Measurements from ENCODE around the gene CHRND. TPM values are rescaled to one million over a fixed set of nuclear protein-coding genes. Genes with fewer than 3 reads are reported as not detected.

The CHRND gene
- total RNA-seq, result not detected

DNA sequence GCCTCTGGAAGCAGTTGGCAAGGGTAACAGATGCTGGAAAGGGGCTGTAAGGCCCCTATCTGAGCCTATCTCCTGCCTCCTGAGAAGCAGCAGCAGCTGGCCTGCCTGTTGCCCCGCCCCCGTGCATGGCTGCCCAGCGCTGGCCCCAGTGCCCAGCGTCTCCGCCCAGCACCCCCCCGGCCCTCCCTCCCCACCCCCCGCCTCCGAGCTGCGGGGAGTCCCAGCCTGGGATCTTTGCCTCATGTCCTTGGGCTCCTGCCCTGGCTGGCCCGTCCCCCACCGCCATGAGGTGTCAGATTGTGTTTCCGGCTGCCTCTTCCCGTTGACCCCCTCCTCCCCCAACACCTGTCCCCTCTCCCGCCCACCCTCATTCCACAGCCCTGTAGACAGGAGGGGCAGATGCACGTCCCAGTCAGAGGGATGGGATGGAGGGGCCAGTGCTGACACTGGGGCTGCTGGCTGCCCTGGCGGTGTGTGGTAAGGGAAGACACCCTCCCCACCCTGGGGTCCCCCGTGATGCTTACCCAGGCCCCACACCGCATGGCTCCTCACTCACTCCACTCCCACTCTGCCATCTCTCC, at the start of gene CHRND:
TSS of gene CHRND (plus strand) at position 370 of the 581 bp plus-strand sequence. CDS start at position 426, 56 bp downstream.
- no peak within 1 kb of the TSS for H3K27ac ChIP-seq
- H3K9me3 ChIP-seq, result no peaks in the 10 kb centered on the region
- no peak for TF ChIP-seq POLR2A (IDR thresholded peaks at IDR 0.05)
- TF ChIP-seq, protein P1, sequence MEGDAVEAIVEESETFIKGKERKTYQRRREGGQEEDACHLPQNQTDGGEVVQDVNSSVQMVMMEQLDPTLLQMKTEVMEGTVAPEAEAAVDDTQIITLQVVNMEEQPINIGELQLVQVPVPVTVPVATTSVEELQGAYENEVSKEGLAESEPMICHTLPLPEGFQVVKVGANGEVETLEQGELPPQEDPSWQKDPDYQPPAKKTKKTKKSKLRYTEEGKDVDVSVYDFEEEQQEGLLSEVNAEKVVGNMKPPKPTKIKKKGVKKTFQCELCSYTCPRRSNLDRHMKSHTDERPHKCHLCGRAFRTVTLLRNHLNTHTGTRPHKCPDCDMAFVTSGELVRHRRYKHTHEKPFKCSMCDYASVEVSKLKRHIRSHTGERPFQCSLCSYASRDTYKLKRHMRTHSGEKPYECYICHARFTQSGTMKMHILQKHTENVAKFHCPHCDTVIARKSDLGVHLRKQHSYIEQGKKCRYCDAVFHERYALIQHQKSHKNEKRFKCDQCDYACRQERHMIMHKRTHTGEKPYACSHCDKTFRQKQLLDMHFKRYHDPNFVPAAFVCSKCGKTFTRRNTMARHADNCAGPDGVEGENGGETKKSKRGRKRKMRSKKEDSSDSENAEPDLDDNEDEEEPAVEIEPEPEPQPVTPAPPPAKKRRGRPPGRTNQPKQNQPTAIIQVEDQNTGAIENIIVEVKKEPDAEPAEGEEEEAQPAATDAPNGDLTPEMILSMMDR (IDR thresholded peaks at IDR 0.05), result no peak
- no peak for TF ChIP-seq EP300 (IDR thresholded peaks at IDR 0.05)
- peaks cover 0 to 40% (median 10%) of the 10 kb centered on the region in 4 donors for H3K4me1 ChIP-seq
- 7 to 29% methylated on average over 11 to 14 of the region's 18 CpGs for WGBS, 2 donors
- H3K27me3 ChIP-seq, result peaks cover 0 to 77% of the 10 kb centered on the region in 2 donors
- no peaks in the 10 kb centered on the region for H3K36me3 ChIP-seq
- DNase-seq (ENCODE audit: low spot score in 2 of 2), result no peak
- H3K4me3 ChIP-seq, result no peak within 1 kb of the TSS

DNA sequence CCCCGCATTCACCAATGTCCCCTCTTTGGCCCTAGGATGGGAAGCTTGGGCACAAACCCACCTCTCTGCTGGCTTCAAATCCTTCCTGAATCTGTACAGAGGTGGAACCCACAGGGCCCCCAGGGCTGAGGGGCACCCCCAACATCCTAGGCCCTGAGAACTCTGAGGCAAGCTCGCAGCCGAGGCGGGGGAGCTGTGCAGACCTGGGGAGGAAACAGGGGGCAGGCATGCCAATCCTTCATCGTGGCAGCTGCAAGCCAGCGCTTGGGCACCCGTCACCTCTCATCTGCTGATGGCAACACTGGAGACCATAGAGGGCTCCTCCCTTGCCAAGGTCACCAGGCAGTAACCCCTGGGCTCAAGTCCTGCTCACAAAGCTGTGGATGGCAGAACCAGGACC, 49.2 kb upstream of the CHRND start:
- no peak for DNase-seq (ENCODE audit: low spot score in 2 of 2)
- Histone ChIP-seq H3K4me3 (no peak overlapping the region), H3K4me1 (no peaks in the 10 kb centered on the region), H3K36me3 (no peaks in the 10 kb centered on the region), H3K9me3 (peaks cover 0 to 7% (median 0%) of the 10 kb centered on the region in 4 donors), H3K27ac (no peak overlapping the region), H3K27me3 (peaks cover 0 to 21% of the 10 kb centered on the region in 2 donors)
- WGBS, 2 donors, result 91 to 100% methylated on average over 4 to 7 of the region's 7 CpGs
- TF ChIP-seq EP300 (IDR thresholded peaks at IDR 0.05), result no peak

DNA sequence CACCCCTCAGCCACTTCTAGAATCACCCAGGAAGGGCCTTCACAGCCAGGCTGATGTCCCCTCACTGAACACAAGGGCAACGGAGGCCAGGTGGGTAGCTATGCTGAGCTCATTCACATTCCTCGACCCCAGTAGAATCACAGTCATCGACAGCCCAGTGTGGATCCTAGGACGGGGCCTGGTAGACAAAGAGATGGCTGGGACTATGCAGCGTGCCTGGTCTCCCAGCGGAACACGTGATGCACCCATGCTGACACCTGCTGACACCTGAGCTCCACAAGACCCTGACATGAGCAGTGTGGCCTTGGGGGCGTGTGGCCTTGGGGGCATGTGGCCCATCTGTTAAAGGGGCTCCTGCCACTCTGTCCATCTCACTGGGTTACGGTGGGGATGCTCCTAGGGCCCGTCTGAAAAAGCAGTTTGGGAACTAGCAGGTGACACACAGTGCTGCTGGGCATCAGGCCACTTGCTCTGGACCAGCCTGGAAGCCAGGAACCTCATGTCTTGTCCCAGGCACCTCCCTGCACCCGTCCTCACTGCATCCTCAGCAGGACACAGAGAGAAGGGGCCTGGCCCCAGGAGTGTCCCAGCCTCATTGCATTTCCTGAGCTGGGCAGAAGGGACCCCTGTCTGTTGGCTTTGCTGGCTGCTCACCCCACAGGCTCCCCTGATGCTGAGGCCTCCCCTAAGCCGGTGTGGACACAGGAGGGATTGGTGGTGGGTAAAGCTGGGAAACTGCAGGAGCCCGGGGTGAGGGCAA, 48.0 kb upstream of the CHRND start:
- TF ChIP-seq POLR2A (IDR thresholded peaks at IDR 0.05), result no peak
- TF ChIP-seq, protein P1 (IDR thresholded peaks at IDR 0.05), result no peak
- no peak for TF ChIP-seq EP300 (IDR thresholded peaks at IDR 0.05)
- Histone ChIP-seq H3K27ac (no peak overlapping the region), H3K36me3 (no peaks in the 10 kb centered on the region), H3K27me3 (peaks cover 0 to 31% of the 10 kb centered on the region in 2 donors), H3K9me3 (no peaks in the 10 kb centered on the region), H3K4me1 (no peaks in the 10 kb centered on the region), H3K4me3 (no peak overlapping the region)
- 89 to 90% methylated on average over 6 to 11 of the region's 13 CpGs for WGBS, 2 donors
- no peak for DNase-seq (ENCODE audit: low spot score in 2 of 2)

DNA sequence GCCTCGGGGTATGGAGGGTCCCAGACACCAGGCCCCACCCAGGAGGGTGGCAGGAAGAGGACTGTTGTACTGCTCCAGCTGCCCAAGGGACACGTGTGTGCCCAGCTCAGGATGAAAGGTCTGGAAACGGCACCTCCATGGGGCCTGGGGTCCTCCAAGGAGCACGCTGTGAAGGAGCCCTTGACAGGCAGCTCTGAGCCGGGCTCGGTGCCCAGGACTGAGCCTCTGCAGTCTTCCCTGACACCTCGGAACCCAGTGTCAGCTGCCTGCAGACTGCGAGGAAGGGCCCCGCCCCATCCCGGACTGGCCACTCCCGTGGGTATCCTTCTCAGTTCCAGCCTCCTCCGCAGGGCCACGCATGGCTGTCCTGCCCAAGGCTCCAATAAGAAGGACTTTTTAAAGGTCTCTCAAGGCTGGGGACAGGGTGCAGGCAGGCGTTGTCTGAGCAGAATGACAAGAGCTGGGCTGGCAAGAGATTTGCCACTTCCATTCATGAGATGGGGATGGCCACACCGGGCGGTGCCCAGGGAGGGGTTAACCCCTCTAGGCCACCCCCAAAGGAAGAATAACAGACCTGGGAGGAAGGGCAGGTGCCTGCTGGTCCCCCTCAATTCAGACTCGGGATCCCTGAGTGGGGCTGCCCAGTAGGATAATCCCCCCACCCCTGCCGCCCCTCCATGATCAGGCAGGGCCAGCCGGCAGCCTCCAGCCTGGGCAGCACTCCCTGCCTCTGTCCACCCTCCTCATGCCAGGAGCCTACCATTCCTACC, 47.2 kb upstream of the CHRND start:
- Histone ChIP-seq H3K4me3 (no peak overlapping the region), H3K27me3 (peaks cover 0 to 32% of the 10 kb centered on the region in 2 donors), H3K27ac (no peak overlapping the region), H3K4me1 (no peaks in the 10 kb centered on the region), H3K36me3 (no peaks in the 10 kb centered on the region), H3K9me3 (no peaks in the 10 kb centered on the region)
- DNase-seq (ENCODE audit: low spot score in 2 of 2), result no peak
- TF ChIP-seq EP300 (IDR thresholded peaks at IDR 0.05), result no peak
- 71 to 92% methylated on average over 5 to 14 of the region's 19 CpGs for WGBS, 2 donors

DNA sequence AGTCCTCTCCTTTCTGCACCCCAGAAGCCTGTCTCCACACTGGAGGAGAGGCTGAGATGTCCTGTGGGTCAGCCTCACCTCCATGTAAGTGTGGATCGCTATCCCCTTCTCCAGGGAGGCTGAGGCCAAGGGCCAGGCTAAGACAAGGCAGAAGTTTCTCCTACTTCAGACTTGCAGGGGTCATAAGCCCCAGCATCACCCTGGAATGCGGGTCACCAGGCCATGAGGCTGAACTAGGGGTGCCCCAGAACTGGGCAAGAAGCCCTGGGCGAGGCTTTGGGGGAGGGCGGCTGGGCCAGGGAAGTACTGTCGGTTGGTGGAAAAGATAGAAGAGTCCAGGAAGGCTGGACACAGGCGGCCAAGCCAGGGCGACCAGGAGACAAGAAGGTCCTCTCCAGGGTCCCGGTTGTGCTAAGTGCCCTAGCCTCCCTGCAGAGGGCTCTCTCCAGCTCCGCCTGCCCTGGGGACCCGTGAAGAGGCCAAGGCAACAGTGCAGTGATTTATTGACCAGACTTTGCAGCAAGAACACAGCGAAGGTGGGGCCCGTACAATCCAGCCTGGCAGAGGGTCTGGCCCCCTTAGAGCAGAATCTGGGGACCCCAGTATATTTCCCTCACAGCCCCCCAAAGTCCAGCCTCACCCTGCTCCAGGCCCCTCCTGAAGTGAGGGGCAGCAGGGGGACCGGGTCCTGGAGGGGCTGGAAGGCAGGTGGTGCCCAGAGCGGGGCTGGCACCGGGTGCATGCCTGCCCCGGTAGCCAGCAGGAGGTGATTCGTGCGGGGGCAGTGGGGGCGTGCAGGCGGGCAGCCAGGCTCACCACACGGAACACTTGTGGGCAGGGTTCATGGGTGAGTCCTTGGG, 46.4 kb upstream of the CHRND start:
- Histone ChIP-seq H3K4me1 (no peaks in the 10 kb centered on the region), H3K9me3 (no peaks in the 10 kb centered on the region), H3K36me3 (no peaks in the 10 kb centered on the region), H3K27me3 (peaks cover 0 to 36% of the 10 kb centered on the region in 2 donors), H3K4me3 (no peak overlapping the region), H3K27ac (no peak overlapping the region)
- WGBS, 2 donors, result 72 to 76% methylated on average over 21 of the region's 21 CpGs
- no peak for DNase-seq (ENCODE audit: low spot score in 2 of 2)
- TF ChIP-seq EP300 (IDR thresholded peaks at IDR 0.05) (no peak), POLR2A (IDR thresholded peaks at IDR 0.05) (no peak)
- TF ChIP-seq, protein P1 (IDR thresholded peaks at IDR 0.05), result no peak
